Calu3 (cell line): ENCODE data around the gene PTTG1. TPM values are rescaled to one million over a fixed set of nuclear protein-coding genes. Genes with fewer than 3 reads are reported as not detected.

ENCODE experiments used
- BruUV-seq: library from RNA; stranded (reverse); fragments of 400-500 nt; replicated peaks from 2 replicates; lab custom pipeline; 2021; lab: Mats Ljungman, UMichigan
- CTCF ChIA-PET: fragments of 300-600 bp; sonication (Branson Sonifier 250); formaldehyde crosslinking; loops from one replicate; lab custom pipeline; 2022; ENCODE audit warnings: antibody characterized with exemption; lab: Charles Lee
- DNase-seq: peaks from one replicate; pipeline ENCODE4 v3.0.0; 2022
- H3K27ac Mint-ChIP-seq: one replicate; pipeline ENCODE4 v1.8.0; 2022; ENCODE audit warnings: mixed read lengths; ENCODE audit not compliant: unreplicated experiment
- H3K27me3 Mint-ChIP-seq: one replicate; pipeline ENCODE4 v1.8.0; 2022; ENCODE audit warnings: mixed read lengths; ENCODE audit not compliant: unreplicated experiment
- H3K36me3 Mint-ChIP-seq: one replicate; pipeline ENCODE4 v1.8.0; 2022; ENCODE audit warnings: mild to moderate bottlenecking, moderate library complexity, mixed read lengths; ENCODE audit not compliant: insufficient read depth, unreplicated experiment
- H3K4me1 Mint-ChIP-seq: one replicate; pipeline ENCODE4 v1.8.0; 2022; ENCODE audit warnings: mild to moderate bottlenecking, low read depth, mixed read lengths; ENCODE audit not compliant: unreplicated experiment
- H3K4me3 Mint-ChIP-seq: one replicate; pipeline ENCODE4 v1.8.0; 2022; ENCODE audit warnings: mild to moderate bottlenecking, low read depth, moderate library complexity, mixed read lengths; ENCODE audit not compliant: unreplicated experiment
- H3K9me3 Mint-ChIP-seq: one replicate; pipeline ENCODE4 v1.8.0; 2022; ENCODE audit warnings: low read depth, mixed read lengths; ENCODE audit not compliant: unreplicated experiment
- intact Hi-C: fragments of 100-400 bp; cut with micrococcal nuclease; formaldehyde crosslinking; loops from one replicate; pipeline ENCODE4 v1.10.0; 2022; ENCODE audit not compliant: unreplicated experiment
- total RNA-seq: library from RNA; stranded (reverse); gene quantifications from 2 replicates; pipeline ENCODE4 v1.2.3, GENCODE V29; 2022
- TF ChIP-seq, protein P1 (sequence below): fragments of 200-600 bp; IDR thresholded peaks from one replicate; pipeline ENCODE4 v1.8.0; 2022; ENCODE audit warnings: antibody characterized with exemption; ENCODE audit not compliant: unreplicated experiment

Gene PTTG1
- total RNA-seq, 1 experiment from 2014 or later: 184 TPM

DNA sequence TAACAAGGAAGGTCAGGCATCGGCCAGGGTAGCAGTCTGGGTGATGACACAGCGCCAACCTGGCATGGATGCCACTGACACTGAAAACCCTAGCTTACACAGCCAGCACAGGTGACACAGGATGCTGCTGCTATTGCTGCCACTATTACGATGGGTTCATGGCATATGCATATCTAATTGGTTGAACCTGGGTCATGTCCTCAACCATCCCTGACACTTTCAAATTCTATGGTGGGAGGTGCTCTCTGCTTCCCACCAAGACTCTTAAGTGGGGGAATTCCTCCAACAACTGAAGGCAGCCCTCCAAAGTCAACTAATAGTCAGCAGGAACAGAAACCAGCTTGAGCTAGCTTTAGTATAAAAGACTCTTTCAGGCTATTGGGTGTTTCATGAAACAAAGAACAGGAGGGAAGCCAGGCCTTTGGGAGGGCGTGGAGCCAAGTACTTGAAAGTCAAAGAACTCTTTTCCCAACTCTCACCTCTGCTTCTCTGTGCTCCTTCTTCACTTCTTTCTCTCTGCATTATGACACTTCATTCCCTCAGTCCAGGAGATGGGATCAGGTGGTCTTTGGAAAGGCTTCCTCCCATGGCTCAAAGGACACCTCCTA lies 21.3 kb downstream of the PTTG1 start:
- Mint-ChIP-seq H3K27me3 (no peaks in the 10 kb centered on the region), H3K4me3 (no peak overlapping the region), H3K9me3 (no peaks in the 10 kb centered on the region), H3K4me1 (peaks cover 17% of the 10 kb centered on the region), H3K36me3 (no peaks in the 10 kb centered on the region), H3K27ac (no peak overlapping the region)
- TF ChIP-seq, protein P1, sequence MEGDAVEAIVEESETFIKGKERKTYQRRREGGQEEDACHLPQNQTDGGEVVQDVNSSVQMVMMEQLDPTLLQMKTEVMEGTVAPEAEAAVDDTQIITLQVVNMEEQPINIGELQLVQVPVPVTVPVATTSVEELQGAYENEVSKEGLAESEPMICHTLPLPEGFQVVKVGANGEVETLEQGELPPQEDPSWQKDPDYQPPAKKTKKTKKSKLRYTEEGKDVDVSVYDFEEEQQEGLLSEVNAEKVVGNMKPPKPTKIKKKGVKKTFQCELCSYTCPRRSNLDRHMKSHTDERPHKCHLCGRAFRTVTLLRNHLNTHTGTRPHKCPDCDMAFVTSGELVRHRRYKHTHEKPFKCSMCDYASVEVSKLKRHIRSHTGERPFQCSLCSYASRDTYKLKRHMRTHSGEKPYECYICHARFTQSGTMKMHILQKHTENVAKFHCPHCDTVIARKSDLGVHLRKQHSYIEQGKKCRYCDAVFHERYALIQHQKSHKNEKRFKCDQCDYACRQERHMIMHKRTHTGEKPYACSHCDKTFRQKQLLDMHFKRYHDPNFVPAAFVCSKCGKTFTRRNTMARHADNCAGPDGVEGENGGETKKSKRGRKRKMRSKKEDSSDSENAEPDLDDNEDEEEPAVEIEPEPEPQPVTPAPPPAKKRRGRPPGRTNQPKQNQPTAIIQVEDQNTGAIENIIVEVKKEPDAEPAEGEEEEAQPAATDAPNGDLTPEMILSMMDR: no peak
- no peak for DNase-seq
- no TSS peak for BruUV-seq
- intact Hi-C loops: no loop called here
- CTCF ChIA-PET: interaction anchor here (1.4 to 1.8 kb wide), 2 partner anchors 20 to 25 kb away, joined by 3 to 7 read pairs; no protein-coding TSS in a partner anchor

DNA sequence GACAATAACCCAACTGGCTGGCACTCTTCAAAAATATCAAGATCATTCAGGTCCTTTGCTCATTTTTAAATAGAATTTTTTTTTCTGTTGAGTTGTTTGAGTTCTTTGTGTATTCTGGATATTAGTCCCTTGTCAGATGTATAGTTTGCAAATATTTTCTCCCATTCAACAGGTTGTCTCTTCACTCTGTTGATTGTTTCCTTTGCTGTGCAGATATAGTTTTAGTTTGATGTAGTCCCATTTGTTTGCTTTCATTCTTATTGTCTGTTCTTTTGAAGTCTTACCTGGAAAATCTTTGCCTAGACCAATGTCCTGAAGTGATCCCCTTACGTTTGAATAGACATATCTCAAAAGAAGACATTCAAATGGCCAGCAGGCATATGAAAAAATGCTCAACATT lies 22.8 kb downstream of the PTTG1 start:
- H3K36me3 Mint-ChIP-seq: no peaks in the 10 kb centered on the region

DNA sequence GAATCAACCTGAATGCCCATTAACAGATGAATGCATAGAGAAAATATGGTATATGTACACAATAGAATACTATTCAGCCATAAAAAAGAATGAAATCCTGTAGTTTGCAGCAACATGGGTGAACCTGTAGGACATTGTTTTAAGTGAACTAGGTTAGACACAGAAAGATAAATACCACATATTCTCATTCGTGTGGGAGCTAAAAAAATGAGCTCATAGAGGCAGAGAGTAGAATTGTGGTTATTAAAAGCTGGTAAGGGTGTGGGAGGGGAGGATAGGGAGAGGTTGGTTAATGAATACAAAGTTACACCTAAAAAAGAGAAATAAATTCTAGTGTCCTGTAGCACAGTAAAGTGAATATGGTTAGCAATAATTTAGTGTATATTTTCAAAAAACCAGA lies 23.5 kb downstream of the PTTG1 start:
- CTCF ChIA-PET: no interaction called here
- TF ChIP-seq, protein P1: no peak
- DNase-seq: no peak
- intact Hi-C loops: no loop called here
- no peak overlapping the region for H3K4me3 Mint-ChIP-seq
- no peaks in the 10 kb centered on the region for H3K27me3 Mint-ChIP-seq
- H3K9me3 Mint-ChIP-seq: no peaks in the 10 kb centered on the region
- no peak overlapping the region for H3K27ac Mint-ChIP-seq
- H3K36me3 Mint-ChIP-seq: no peaks in the 10 kb centered on the region
- BruUV-seq: no TSS peak
- peaks cover 9% of the 10 kb centered on the region for H3K4me1 Mint-ChIP-seq

More for the DNA sequence above, 22.8 kb downstream of the PTTG1 start:
- CTCF ChIA-PET: no interaction called here
- Mint-ChIP-seq H3K4me3 (no peak overlapping the region), H3K4me1 (peaks cover 9% of the 10 kb centered on the region), H3K9me3 (no peaks in the 10 kb centered on the region), H3K27me3 (no peaks in the 10 kb centered on the region), H3K27ac (no peak overlapping the region)
- TF ChIP-seq, protein P1: no peak
- intact Hi-C loops: no loop called here
- DNase-seq: no peak
- BruUV-seq: no TSS peak

DNA sequence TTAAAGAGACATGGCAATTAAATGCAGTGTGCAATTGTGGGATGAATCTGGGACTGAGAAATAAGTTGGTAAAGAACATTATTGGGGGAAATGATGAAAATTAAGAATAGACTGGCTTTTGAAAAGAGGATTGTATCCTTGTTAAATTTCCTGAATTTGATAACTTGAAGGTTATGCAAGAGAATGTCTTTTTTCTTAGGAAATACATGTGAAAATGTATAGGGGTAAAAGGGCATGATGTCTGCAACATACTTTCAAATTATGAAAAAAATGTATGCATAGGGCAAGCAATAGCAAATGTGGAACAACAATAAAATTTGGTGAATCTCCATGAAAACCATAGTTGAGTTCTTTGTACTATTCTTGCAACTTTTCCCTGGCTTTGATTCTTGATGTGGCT lies 24.1 kb downstream of the PTTG1 start:
- Mint-ChIP-seq H3K27me3 (no peaks in the 10 kb centered on the region), H3K4me3 (no peak overlapping the region), H3K27ac (no peak overlapping the region), H3K9me3 (no peaks in the 10 kb centered on the region), H3K4me1 (peaks cover 9% of the 10 kb centered on the region), H3K36me3 (no peaks in the 10 kb centered on the region)
- no TSS peak for BruUV-seq
- TF ChIP-seq, protein P1: no peak
- intact Hi-C loops: no loop called here
- CTCF ChIA-PET: no interaction called here
- no peak for DNase-seq
